Bone marrow (tissue), 2 donors: ENCODE measurements around the gene SPDYC.
A peak's percentile ranks its signal among the peaks of the same experiment; 100 is the strongest.
"Not testable (repeated sequence)": the region's sequence is repeated elsewhere in the genome, so short reads cannot be mapped to it uniquely, and the experiment has no call there.

Experiments used
- DNase-seq, 2 donors: peaks; one replicate each; lab custom pipeline; 2025; lab: John Stamatoyannopoulos, UW

Gene SPDYC

DNA sequence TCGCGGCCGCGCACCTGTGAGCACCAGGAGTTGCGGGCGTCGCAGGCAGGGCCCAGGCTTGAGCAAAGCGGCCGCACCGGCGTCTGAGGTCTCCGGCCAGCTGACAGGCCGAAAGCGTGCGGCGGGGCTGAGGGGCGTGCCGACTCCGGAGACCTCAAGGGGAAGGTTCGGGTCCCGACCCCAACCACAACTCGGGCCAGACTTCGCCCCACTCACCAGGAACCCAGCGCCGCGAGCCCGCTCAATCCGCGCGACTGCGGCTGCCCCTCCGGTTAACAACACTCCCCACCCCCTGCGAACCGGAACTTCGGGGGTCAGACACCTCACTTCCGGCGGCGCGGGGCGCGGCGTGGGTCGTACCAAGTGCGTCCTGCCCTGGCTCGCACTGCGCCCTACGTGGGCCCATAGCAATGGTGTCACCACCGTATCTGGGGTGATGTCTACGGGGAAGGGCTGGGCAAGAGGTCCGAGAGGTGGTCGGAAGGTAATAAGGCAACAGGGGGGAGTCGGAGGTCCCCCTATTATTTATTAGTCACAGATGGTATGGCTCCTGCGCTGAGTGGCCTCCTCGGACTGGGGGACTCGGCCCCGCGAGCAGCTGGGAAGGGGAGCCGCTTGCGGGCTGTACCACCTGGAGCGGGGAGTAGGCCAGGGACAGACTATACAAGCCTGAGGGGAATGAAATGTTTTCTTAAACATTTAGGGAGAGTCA is 35.6 kb upstream of the SPDYC start, which contains the start of gene SYVN1:
TSS of gene SYVN1 (minus strand) at position 280 of the 712 bp plus-strand sequence. CDS start 918 bp downstream, outside the sequence.
- DNase-seq, result peak; percentile 88

GRCh38 chr11:65134952-65135632 is 34.9 kb upstream of the SPDYC start:
- DNase-seq, result peak in 1 of 2 donors; percentile 89

DNA sequence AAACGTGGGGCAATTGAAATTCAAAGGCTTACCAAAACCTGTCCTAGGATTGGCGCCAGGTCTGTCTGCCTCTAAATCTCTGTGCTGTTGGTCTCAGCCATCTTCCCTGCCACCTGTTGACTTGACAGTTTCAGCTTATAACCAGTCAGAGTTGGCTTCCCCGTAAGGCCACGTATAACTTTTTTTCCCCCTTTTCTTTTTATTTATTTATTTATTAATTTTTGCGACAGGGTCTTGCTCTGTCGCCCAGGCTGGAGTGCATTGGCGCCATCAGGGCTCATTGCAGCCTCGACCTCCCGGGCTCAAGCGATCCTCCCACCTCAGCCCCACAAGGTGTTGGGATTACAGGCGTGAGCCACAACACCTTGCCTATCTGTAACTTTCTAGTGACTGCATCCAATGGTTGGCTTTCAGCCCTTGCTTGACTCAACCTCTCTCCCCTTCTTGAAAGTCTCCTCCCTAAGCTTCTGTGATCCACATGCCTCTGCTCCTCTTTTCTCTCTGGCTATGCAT is 34.3 kb upstream of the SPDYC start:
- DNase-seq, result no peak

- no peak for DNase-seq
Observed at GRCh38 chr11:65136515-65137096, 33.4 kb upstream of the SPDYC start.

- DNase-seq, result no peak
Observed at GRCh38 chr11:65141896-65142494, 28.0 kb upstream of the SPDYC start.

DNA sequence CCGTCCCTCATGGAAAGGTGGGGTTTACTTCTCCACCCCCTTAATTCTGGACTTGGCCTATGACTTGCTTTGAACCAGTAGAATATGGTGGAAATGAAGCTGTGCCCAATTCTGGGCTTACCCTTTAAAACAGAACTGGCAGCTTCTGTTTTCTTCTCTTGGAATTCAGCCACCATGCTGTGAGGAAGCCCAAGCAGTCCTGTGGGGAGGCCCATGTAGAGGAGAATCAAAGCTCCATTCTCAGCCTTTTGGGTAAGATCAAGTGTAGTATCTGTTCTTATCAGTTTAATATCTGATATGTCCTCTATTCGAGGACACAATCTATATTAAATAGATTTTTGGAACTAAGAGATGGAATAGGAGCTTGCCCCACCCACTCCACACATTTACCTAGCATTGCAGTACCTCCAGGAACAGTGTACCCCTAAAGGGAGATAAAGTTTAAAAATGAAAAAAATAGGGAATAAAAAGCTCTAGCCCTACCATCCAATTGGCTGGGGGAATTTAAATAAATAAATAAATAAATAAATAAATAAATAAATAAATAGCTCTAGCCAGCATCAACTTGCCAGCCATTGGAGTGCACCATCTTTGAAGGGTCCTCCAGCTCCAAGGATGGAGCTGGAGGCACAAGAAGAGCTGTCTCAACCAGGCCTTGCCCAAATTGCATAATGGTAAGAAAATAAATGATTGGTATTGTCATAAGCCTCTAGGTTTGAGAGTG is 22.5 kb upstream of the SPDYC start:
- DNase-seq, result no peak

DNA sequence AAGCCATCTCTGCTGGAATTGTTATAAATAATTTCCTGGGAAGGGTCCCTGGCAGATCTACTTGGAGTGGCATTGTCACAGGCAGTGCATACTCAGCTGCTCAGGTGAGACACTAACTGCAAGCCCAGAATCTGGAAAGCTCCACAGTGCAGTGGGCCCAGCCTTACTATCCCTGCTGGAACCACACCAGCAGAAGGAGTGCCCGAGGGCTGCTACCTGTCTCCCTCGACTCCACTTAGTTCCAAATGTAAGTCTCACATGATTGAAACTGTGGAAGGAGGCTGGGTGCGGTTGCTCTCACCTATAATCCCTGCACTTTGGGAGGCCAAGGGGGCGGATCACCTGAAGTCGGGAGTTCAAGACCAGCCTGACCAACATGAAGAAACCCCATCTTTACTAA is 21.4 kb upstream of the SPDYC start:
- DNase-seq, result no peak

DNA sequence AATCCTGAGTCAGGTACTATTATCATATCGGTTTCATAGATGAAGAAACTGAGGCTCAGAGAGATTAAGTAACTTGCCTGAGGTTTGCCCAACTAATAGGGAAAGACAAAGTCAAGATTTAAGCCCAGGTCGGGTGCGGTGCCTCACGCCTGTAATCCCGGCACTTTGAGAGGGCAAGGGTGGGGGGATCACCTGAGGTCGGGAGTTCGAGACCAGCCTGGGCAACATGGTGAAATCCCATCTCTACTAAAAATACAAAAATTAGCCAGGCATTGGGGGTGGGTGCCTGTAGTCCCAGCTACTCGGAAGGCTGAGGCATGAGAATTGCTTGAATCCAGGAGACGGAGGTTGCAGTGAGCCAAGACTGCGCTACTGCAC is 19.9 kb upstream of the SPDYC start:
- DNase-seq, result not testable (repeated sequence)

- peak; percentile 64 to 99 for DNase-seq
Observed at GRCh38 chr11:65150509-65151299, 19.3 kb upstream of the SPDYC start.

DNA sequence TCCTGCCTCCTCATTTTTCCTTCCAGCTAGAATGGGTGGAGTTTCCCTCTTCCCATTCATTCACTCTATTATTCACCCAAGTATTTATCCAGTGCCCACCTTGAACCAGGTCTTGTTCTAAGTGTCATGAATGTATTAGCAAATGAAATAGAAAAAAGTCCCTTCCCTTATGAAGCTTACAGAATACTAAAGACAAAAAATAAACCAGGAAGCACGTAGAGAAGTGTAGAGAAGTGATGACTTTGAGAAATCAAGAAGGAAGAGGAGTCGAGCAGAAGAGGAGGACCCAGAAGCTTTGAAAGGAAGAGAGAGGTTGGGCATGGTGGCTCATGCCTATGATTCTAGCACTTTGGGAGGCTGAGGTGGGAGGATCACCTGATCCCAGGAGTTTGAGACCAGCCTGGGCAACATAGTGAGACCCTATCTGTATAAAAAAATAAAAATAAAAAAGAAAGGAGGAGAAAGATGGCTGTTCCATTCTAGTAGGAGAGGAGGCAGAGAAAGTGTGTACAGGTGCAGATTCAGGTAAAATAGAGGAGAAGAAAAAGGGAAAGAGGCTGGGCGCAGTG is 18.6 kb upstream of the SPDYC start:
- DNase-seq, result peak in 1 of 2 donors; percentile 43

GRCh38 chr11:65152122-65152521 is 17.9 kb upstream of the SPDYC start:
- DNase-seq, result peak in 1 of 2 donors; percentile 19

DNA sequence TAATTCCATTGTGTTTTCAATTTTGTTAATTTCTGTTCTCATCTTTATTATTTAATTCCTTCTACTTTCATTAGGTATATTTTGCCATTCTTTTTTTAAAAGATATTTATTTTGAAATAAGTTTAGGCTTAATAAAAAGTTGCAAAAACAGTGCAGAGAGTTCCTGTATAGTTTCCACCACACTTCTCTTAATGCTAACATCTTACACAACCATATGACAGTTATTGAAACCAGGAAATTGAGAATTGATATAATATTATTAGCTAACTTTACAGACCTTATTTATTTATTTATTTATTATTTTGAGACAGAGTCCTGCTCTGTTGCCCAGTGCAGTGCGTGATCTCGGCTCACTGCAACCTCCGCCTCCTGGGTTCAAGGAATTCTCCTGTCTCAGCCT is 13.8 kb upstream of the SPDYC start:
- no peak for DNase-seq

GRCh38 chr11:65156926-65157325 is 13.1 kb upstream of the SPDYC start:
- no peak for DNase-seq

- no peak for DNase-seq
Observed at GRCh38 chr11:65157336-65157735, 12.7 kb upstream of the SPDYC start.

DNA sequence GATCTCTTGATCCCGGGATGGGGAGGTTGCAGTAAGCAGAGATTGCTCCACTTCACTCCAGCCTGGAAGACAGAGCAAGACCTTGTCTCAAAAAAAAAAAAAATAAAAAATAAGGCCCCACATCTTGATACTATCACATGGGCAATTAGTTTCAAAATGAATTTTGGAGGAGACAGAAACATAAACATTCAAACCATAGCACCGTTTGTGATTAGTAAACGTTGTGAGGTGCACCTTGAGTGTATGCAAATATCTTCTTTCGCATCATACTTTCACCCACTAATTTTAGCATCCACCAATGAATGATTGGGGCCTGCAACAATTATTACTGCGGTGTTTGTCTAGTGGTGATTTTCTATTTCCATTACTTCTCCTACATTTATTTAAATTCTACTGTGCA is 11.0 kb upstream of the SPDYC start:
- DNase-seq, result no peak

DNA sequence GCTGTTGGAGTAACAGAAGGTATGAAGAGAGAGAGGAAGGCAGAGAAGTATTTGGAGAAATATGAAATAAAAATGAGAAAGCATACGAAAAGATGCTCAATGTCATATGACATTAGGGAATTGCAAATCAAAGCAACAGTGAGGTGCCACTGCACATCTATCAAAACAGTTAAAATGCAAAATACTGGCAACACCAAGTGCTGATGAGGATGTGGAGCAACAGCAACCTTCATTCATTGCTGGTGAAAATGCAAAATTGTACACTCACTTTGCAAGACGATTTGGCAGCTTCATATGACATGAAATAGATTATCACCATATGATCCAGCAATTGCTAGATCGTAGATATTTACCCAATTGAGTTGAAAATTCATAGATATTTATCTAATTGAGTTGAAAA is 9.4 kb upstream of the SPDYC start:
- DNase-seq, result no peak

DNA sequence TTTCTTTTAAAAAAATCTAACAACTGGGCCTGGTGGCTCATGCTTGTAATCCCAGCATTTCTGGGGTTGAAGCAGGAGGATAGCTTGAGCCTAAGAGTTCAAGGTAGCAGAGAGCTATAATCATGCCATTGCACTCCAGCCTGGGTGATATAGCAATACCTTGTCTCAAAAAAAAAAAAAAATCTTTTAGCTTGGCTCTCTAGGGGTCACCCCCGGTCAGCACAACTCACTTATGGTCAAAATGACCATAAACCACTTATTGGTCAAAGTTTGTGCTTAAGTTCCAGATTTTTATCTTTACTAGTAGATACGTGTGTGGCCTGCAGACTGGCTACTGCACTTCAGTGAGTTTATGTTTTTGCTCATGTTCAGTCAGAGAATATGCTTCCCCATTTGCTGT is 6.3 kb upstream of the SPDYC start:
- no peak for DNase-seq

- DNase-seq, result no peak
Observed at GRCh38 chr11:65165410-65166317, 4.4 kb upstream of the SPDYC start.

- no peak for DNase-seq
Observed at GRCh38 chr11:65166893-65167292, 3.1 kb upstream of the SPDYC start.

DNA sequence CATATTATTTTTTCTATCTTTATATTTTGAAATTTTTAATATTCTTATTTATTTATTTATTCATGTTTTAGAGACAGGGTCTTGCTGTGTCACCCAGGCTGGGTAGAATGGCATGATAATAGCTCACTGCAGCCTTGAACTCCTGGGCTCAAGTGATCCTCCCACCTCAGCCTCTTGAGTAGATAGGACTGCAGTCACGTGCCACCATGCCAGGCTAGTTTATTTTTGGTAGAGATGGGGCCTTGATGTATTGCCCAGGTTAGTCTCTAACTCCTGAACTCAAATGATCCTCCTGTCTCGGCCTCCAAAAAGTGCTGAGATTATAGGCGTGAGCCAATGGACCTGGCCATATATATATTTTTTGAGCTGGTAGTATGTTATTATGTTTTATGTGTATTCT is 2.4 kb upstream of the SPDYC start:
- no peak for DNase-seq
